GM21515 (cell line): Measurements from ENCODE around the gene TK2.
"Not testable (repeated sequence)": the region's sequence is repeated elsewhere in the genome, so short reads cannot be mapped to it uniquely, and the experiment has no call there.

ENCODE experiments used
- ATAC-seq: cut with Tn5 transposase; IDR thresholded peaks from one replicate; pipeline ENCODE4 v1.9.1; 2021; ENCODE audit not compliant: unreplicated experiment

TK2 gene

GRCh38 chr16:66574081-66574480 is 24.2 kb upstream of the TK2 start:
- ATAC-seq: no peak

GRCh38 chr16:66572356-66572755 is 22.4 kb upstream of the TK2 start:
- no peak for ATAC-seq

- no peak for ATAC-seq
These were observed 20.0 kb upstream of the TK2 start for GRCh38 chr16:66569827-66570405.

GRCh38 chr16:66569131-66569530 is 19.2 kb upstream of the TK2 start:
- ATAC-seq: no peak

GRCh38 chr16:66568355-66568754 is 18.4 kb upstream of the TK2 start:
- no peak for ATAC-seq

- not testable (repeated sequence) for ATAC-seq
These were observed 17.3 kb upstream of the TK2 start for GRCh38 chr16:66567270-66567669.

- no peak for ATAC-seq
These were observed 16.4 kb upstream of the TK2 start, which contains the start of gene CMTM1 for GRCh38 chr16:66566051-66566901. Gene CMTM1, plus strand, starts transcription at chr16:66566439. Its CDS starts 75 bp downstream, at chr16:66566514.

GRCh38 chr16:66563574-66564334 is 13.8 kb upstream of the TK2 start:
- no peak for ATAC-seq

GRCh38 chr16:66562986-66563385 is 13.1 kb upstream of the TK2 start:
- no peak for ATAC-seq

GRCh38 chr16:66562409-66562808 is 12.5 kb upstream of the TK2 start:
- no peak for ATAC-seq

GRCh38 chr16:66561381-66562080 is 11.6 kb upstream of the TK2 start:
- ATAC-seq: no peak

- ATAC-seq: no peak
These were observed 10.2 kb upstream of the TK2 start for GRCh38 chr16:66560107-66560506.

- ATAC-seq: no peak
These were observed 4.6 kb upstream of the TK2 start for GRCh38 chr16:66554495-66554894.

- ATAC-seq: no peak
These were observed 4.1 kb upstream of the TK2 start for GRCh38 chr16:66554021-66554420.

GRCh38 chr16:66553223-66553622 is 3.3 kb upstream of the TK2 start:
- no peak for ATAC-seq

- ATAC-seq: peak; percentile 81
These were observed 2.6 kb upstream of the TK2 start, which contains the start of gene CKLF for GRCh38 chr16:66552286-66553177. Gene CKLF, plus strand, starts transcription at chr16:66552576. Its CDS starts 140 bp downstream, at chr16:66552716.

- no peak for ATAC-seq
These were observed 1.9 kb upstream of the TK2 start for GRCh38 chr16:66551788-66552285.

- ATAC-seq: no peak
These were observed 1.4 kb upstream of the TK2 start for GRCh38 chr16:66551348-66551759.

- no peak for ATAC-seq
These were observed 1.1 kb downstream of the TK2 start for GRCh38 chr16:66548868-66549267.

- no peak for ATAC-seq
These were observed 1.9 kb downstream of the TK2 start for GRCh38 chr16:66548068-66548467.
